NB4 (cell line): ENCODE measurements around the gene TNFRSF14.

Source experiments
- DNase-seq: peaks from one replicate; pipeline ENCODE4 v3.0.0; 2010; ENCODE audit warnings: low read depth
- H3K4me3 ChIP-seq: one replicate; pipeline ENCODE4 v1.5.1; 2011; ENCODE audit warnings: mild to moderate bottlenecking, low read depth, low read length, moderate library complexity
- MAX ChIP-seq: IDR thresholded peaks from 2 replicates; pipeline ENCODE4 v1.6.1; 2011; ENCODE audit warnings: low read depth, low read length
- MYC ChIP-seq: IDR thresholded peaks from 2 replicates; pipeline ENCODE4 v1.6.1; 2011; ENCODE audit warnings: low read depth, low read length
- POLR2A ChIP-seq: IDR thresholded peaks from 2 replicates; pipeline ENCODE4 v1.6.1; 2011; ENCODE audit warnings: mild to moderate bottlenecking; ENCODE audit not compliant: insufficient read length; ENCODE audit errors: extremely low read depth
- TF ChIP-seq, protein P1 (sequence below): IDR thresholded peaks from one replicate; pipeline ENCODE4 v1.5.1; 2012; ENCODE audit warnings: low read depth, low read length

TNFRSF14 gene

GRCh38 chr1:2612591-2613365 lies 56.6 kb downstream of the TNFRSF14 start:
- H3K4me3 ChIP-seq = no peak overlapping the region
- DNase-seq = no peak
- TF ChIP-seq MAX (no peak), MYC (no peak), POLR2A (no peak)
- TF ChIP-seq, protein P1, sequence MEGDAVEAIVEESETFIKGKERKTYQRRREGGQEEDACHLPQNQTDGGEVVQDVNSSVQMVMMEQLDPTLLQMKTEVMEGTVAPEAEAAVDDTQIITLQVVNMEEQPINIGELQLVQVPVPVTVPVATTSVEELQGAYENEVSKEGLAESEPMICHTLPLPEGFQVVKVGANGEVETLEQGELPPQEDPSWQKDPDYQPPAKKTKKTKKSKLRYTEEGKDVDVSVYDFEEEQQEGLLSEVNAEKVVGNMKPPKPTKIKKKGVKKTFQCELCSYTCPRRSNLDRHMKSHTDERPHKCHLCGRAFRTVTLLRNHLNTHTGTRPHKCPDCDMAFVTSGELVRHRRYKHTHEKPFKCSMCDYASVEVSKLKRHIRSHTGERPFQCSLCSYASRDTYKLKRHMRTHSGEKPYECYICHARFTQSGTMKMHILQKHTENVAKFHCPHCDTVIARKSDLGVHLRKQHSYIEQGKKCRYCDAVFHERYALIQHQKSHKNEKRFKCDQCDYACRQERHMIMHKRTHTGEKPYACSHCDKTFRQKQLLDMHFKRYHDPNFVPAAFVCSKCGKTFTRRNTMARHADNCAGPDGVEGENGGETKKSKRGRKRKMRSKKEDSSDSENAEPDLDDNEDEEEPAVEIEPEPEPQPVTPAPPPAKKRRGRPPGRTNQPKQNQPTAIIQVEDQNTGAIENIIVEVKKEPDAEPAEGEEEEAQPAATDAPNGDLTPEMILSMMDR = no peak
